Measurements from ENCODE around the gene XPO1.
"Not testable (repeated sequence)": the region's sequence is repeated elsewhere in the genome, so short reads cannot be mapped to it uniquely, and the experiment has no call there.

XPO1 gene

DNA sequence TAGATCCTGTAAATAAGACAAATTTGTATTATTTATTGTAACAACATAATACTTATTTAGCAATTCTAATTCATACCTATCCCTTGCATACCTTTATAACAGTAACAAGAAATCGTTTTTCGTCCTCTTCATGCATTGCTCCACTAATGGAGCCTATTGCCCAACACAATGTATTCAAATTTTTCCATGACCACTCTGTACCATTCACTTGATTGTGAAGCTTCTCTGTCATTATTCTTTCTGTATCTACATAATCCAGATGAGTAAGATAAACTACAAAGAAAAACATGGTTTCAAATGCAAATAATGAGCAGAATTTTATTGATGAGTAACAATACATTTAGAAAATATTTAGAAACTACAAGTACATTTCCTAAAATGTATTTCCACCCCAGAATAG, 45.7 kb downstream of the XPO1 start:
- no peak overlapping the region for H3K23ac ChIP-seq (ENCODE audit: low read depth, low read length, poor library complexity)
- no peaks in the 10 kb centered on the region for H3K4me1 ChIP-seq (ENCODE audit: control insufficient read depth in 2 of 2, insufficient read depth in 1 of 2, low read depth in 1 of 2, low read length in 2 of 2)
- no peak overlapping the region for H2AFZ ChIP-seq (ENCODE audit: low read length)
- H3K27me3 ChIP-seq (ENCODE audit: control insufficient read depth in 3 of 3, insufficient read depth in 3 of 3, low read depth in 1 of 3, low read length in 3 of 3): no peaks in the 10 kb centered on the region
- no peak overlapping the region for H3K18ac ChIP-seq (ENCODE audit: low read length)
- H4K8ac ChIP-seq (ENCODE audit: low read depth, low read length): no peak overlapping the region
- DNase-seq (ENCODE audit: low spot score): no peak
- H3K9me3 ChIP-seq (replicated peaks in 1 of 2; ENCODE audit: control insufficient read depth in 2 of 2, insufficient read depth in 1 of 2, low read depth in 1 of 2, low read length in 2 of 2): no peaks in the 10 kb centered on the region
- peaks cover 25 to 100% of the 10 kb centered on the region in 2 donors for H3K36me3 ChIP-seq (replicated peaks in 1 of 2; ENCODE audit: control insufficient read depth in 2 of 2, insufficient read depth in 2 of 2, low read length in 2 of 2)
- H2BK5ac ChIP-seq (ENCODE audit: low read length): no peak overlapping the region
- H2BK120ac ChIP-seq (ENCODE audit: low read depth, low read length): no peak overlapping the region
- WGBS, 2 donors (ENCODE audit: extremely low coverage in 2 of 2, insufficient read length in 2 of 2, insufficient replicate concordance in 1 of 2): no CpG with 5 or more reads among the region's 2 CpGs
- no peak overlapping the region for H2BK12ac ChIP-seq (ENCODE audit: low read length)
- no peak overlapping the region for H3K9ac ChIP-seq (ENCODE audit: low read depth, low read length, poor library complexity)
- no peak overlapping the region for H2BK15ac ChIP-seq (ENCODE audit: low read length)
- H3K4ac ChIP-seq (ENCODE audit: low read length): no peak overlapping the region
- no peaks in the 10 kb centered on the region for H3K79me1 ChIP-seq (ENCODE audit: low read depth, low read length)
- no peak overlapping the region for H2AK5ac ChIP-seq (ENCODE audit: low read depth, low read length)
- no peak overlapping the region for H3K4me2 ChIP-seq (ENCODE audit: insufficient read depth, low read length, poor library complexity, severe bottlenecking)
- no peak overlapping the region for H3K4me3 ChIP-seq (ENCODE audit: low read length in 2 of 2)
- H4K91ac ChIP-seq (ENCODE audit: low read depth, low read length, poor library complexity): no peak overlapping the region
- no peak overlapping the region for H3K14ac ChIP-seq (ENCODE audit: low read length)
- H3K27ac ChIP-seq (replicated peaks; ENCODE audit: low read length): no peak overlapping the region

DNA sequence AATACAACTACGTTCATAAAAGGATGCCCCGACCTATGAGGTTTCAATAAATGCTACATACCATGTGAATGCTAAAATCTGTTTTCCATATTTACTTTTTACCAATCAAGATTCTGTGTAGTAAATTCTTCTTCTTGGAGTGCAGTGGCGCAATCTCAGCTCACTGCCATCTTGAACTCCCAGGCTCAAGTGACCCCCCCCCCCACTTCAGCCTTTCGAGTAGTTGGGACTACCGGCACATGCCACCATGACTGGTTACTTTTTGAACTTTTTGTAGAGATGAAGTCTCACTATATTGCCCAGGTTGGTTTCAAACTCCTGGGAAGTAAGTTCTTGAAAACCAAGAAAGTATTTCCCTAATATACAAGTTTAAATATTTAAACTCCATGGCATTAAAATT, 52.9 kb downstream of the XPO1 start:
- 100% methylated on average over 1 of the region's 5 CpGs; no CpG with 5 or more reads in 1 of the 2 donors for WGBS, 2 donors (ENCODE audit: extremely low coverage in 2 of 2, insufficient read length in 2 of 2, insufficient replicate concordance in 1 of 2)
- Histone ChIP-seq H2AK5ac (ENCODE audit: low read depth, low read length) (no peak overlapping the region), H3K4me2 (ENCODE audit: insufficient read depth, low read length, poor library complexity, severe bottlenecking) (no peak overlapping the region), H3K4ac (ENCODE audit: low read length) (no peak overlapping the region), H3K23ac (ENCODE audit: low read depth, low read length, poor library complexity) (no peak overlapping the region), H3K36me3 (replicated peaks in 1 of 2; ENCODE audit: control insufficient read depth in 2 of 2, insufficient read depth in 2 of 2, low read length in 2 of 2) (peaks cover 18 to 100% of the 10 kb centered on the region in 2 donors), H3K27ac (replicated peaks; ENCODE audit: low read length) (no peak overlapping the region), H2BK12ac (ENCODE audit: low read length) (no peak overlapping the region), H2BK120ac (ENCODE audit: low read depth, low read length) (no peak overlapping the region), H3K14ac (ENCODE audit: low read length) (no peak overlapping the region), H3K4me3 (ENCODE audit: low read length in 2 of 2) (no peak overlapping the region), H3K9me3 (replicated peaks in 1 of 2; ENCODE audit: control insufficient read depth in 2 of 2, insufficient read depth in 1 of 2, low read depth in 1 of 2, low read length in 2 of 2) (no peaks in the 10 kb centered on the region), H3K27me3 (ENCODE audit: control insufficient read depth in 3 of 3, insufficient read depth in 3 of 3, low read depth in 1 of 3, low read length in 3 of 3) (no peaks in the 10 kb centered on the region), H4K8ac (ENCODE audit: low read depth, low read length) (no peak overlapping the region), H3K4me1 (ENCODE audit: control insufficient read depth in 2 of 2, insufficient read depth in 1 of 2, low read depth in 1 of 2, low read length in 2 of 2) (no peaks in the 10 kb centered on the region), H3K79me1 (ENCODE audit: low read depth, low read length) (no peaks in the 10 kb centered on the region), H2AFZ (ENCODE audit: low read length) (no peak overlapping the region), H2BK5ac (ENCODE audit: low read length) (no peak overlapping the region), H3K9ac (ENCODE audit: low read depth, low read length, poor library complexity) (no peak overlapping the region), H2BK15ac (ENCODE audit: low read length) (no peak overlapping the region), H4K91ac (ENCODE audit: low read depth, low read length, poor library complexity) (no peak overlapping the region), H3K18ac (ENCODE audit: low read length) (no peak overlapping the region)
- DNase-seq (ENCODE audit: low spot score): no peak

DNA sequence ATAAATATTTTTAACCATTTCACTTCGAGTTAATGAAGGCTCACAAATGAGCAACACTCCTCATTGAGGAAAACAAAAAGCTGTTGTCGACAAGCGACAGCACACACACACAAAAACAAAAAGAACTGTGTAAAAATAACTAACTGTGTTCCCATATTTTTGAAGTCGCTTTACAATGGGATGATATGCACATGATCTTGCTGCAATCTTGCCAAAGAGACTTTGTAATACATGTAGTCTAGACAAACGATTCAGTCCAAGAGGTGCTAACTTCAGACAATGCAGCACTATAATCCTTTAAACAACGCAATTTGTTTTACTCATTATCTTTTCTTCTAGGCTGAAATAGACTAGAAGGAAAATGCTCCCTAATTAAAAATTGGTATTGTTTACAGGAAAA, 60.1 kb downstream of the XPO1 start:
- no peak for DNase-seq (ENCODE audit: low spot score)
- Histone ChIP-seq H2BK15ac (ENCODE audit: low read length) (no peak overlapping the region), H3K4me3 (ENCODE audit: low read length in 2 of 2) (no peak overlapping the region), H3K18ac (ENCODE audit: low read length) (no peak overlapping the region), H3K4ac (ENCODE audit: low read length) (no peak overlapping the region), H2AK5ac (ENCODE audit: low read depth, low read length) (no peak overlapping the region), H3K27me3 (ENCODE audit: control insufficient read depth in 3 of 3, insufficient read depth in 3 of 3, low read depth in 1 of 3, low read length in 3 of 3) (no peaks in the 10 kb centered on the region), H4K91ac (ENCODE audit: low read depth, low read length, poor library complexity) (no peak overlapping the region), H3K4me2 (ENCODE audit: insufficient read depth, low read length, poor library complexity, severe bottlenecking) (no peak overlapping the region), H4K8ac (ENCODE audit: low read depth, low read length) (no peak overlapping the region), H2BK12ac (ENCODE audit: low read length) (no peak overlapping the region), H3K9ac (ENCODE audit: low read depth, low read length, poor library complexity) (no peak overlapping the region), H3K9me3 (replicated peaks in 1 of 2; ENCODE audit: control insufficient read depth in 2 of 2, insufficient read depth in 1 of 2, low read depth in 1 of 2, low read length in 2 of 2) (peaks cover 0 to 2% of the 10 kb centered on the region in 2 donors), H3K23ac (ENCODE audit: low read depth, low read length, poor library complexity) (no peak overlapping the region), H3K36me3 (replicated peaks in 1 of 2; ENCODE audit: control insufficient read depth in 2 of 2, insufficient read depth in 2 of 2, low read length in 2 of 2) (peaks cover 23 to 72% of the 10 kb centered on the region in 2 donors), H3K27ac (replicated peaks; ENCODE audit: low read length) (no peak overlapping the region), H3K79me1 (ENCODE audit: low read depth, low read length) (no peaks in the 10 kb centered on the region), H3K4me1 (ENCODE audit: control insufficient read depth in 2 of 2, insufficient read depth in 1 of 2, low read depth in 1 of 2, low read length in 2 of 2) (no peaks in the 10 kb centered on the region), H3K14ac (ENCODE audit: low read length) (no peak overlapping the region), H2BK5ac (ENCODE audit: low read length) (no peak overlapping the region), H2AFZ (ENCODE audit: low read length) (no peak overlapping the region), H2BK120ac (ENCODE audit: low read depth, low read length) (no peak overlapping the region)
- no CpG with 5 or more reads among the region's 6 CpGs for WGBS, 2 donors (ENCODE audit: extremely low coverage in 2 of 2, insufficient read length in 2 of 2, insufficient replicate concordance in 1 of 2)

DNA sequence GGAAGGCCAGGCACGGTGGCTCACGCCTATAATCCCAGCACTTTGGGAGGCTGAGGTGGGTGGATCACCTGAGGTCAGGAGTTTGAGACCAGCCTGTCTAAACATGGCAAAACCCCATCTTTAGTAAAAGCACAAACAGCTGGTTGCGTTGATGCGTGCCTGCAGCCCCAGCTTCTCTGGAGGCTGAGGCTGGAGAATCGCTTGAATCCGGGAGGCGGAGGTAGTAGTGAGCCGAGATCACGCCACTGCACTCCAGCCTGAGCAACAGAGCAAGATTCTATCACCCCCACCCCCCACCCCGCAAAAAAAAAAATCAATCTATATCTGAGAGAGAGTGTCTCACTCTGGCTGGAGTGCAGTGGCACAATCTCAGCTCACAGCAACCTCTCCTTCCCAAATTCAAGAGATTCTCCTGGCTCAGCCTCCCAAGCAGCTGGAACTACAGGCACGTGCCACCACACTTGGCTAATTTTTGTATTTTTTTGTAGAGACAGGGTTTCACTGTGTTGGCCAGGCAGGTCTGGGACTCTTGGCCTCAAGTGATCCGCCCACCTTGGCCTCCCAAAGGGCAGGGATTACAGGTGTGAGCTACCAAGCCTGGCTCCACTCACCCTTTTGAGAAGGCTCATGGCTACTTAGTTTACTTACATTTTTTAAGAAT, 61.1 kb downstream of the XPO1 start:
- no CpG with 5 or more reads among the region's 12 CpGs for WGBS, 2 donors (ENCODE audit: extremely low coverage in 2 of 2, insufficient read length in 2 of 2, insufficient replicate concordance in 1 of 2)
- H2AK5ac ChIP-seq (ENCODE audit: low read depth, low read length); H2AFZ ChIP-seq (ENCODE audit: low read length); H2BK12ac ChIP-seq (ENCODE audit: low read length); H3K9me3 ChIP-seq (replicated peaks in 1 of 2; ENCODE audit: control insufficient read depth in 2 of 2, insufficient read depth in 1 of 2, low read depth in 1 of 2, low read length in 2 of 2); H3K18ac ChIP-seq (ENCODE audit: low read length); H3K27me3 ChIP-seq (ENCODE audit: control insufficient read depth in 3 of 3, insufficient read depth in 3 of 3, low read depth in 1 of 3, low read length in 3 of 3); H3K23ac ChIP-seq (ENCODE audit: low read depth, low read length, poor library complexity); H3K9ac ChIP-seq (ENCODE audit: low read depth, low read length, poor library complexity); H3K4me1 ChIP-seq (ENCODE audit: control insufficient read depth in 2 of 2, insufficient read depth in 1 of 2, low read depth in 1 of 2, low read length in 2 of 2); H2BK15ac ChIP-seq (ENCODE audit: low read length); H3K14ac ChIP-seq (ENCODE audit: low read length); H3K79me1 ChIP-seq (ENCODE audit: low read depth, low read length); H2BK5ac ChIP-seq (ENCODE audit: low read length); H3K4ac ChIP-seq (ENCODE audit: low read length); H3K4me2 ChIP-seq (ENCODE audit: insufficient read depth, low read length, poor library complexity, severe bottlenecking); H2BK120ac ChIP-seq (ENCODE audit: low read depth, low read length); DNase-seq (ENCODE audit: low spot score); H4K91ac ChIP-seq (ENCODE audit: low read depth, low read length, poor library complexity); H3K27ac ChIP-seq (replicated peaks; ENCODE audit: low read length); H3K4me3 ChIP-seq (ENCODE audit: low read length in 2 of 2): not testable (repeated sequence)
- Histone ChIP-seq H3K36me3 (replicated peaks in 1 of 2; ENCODE audit: control insufficient read depth in 2 of 2, insufficient read depth in 2 of 2, low read length in 2 of 2) (peaks cover 18 to 65% of the 10 kb centered on the region in 2 donors), H4K8ac (ENCODE audit: low read depth, low read length) (peak overlapping the region; percentile 3)
